Measurements from ENCODE around the gene PFN1. TPM values are rescaled to one million over a fixed set of nuclear protein-coding genes. Genes with fewer than 3 reads are reported as not detected.
A peak's percentile ranks its signal among the peaks of the same experiment; 100 is the strongest.

Gene PFN1
- total RNA-seq, 2 donors from 2014 or later = 880 to 935 TPM

DNA sequence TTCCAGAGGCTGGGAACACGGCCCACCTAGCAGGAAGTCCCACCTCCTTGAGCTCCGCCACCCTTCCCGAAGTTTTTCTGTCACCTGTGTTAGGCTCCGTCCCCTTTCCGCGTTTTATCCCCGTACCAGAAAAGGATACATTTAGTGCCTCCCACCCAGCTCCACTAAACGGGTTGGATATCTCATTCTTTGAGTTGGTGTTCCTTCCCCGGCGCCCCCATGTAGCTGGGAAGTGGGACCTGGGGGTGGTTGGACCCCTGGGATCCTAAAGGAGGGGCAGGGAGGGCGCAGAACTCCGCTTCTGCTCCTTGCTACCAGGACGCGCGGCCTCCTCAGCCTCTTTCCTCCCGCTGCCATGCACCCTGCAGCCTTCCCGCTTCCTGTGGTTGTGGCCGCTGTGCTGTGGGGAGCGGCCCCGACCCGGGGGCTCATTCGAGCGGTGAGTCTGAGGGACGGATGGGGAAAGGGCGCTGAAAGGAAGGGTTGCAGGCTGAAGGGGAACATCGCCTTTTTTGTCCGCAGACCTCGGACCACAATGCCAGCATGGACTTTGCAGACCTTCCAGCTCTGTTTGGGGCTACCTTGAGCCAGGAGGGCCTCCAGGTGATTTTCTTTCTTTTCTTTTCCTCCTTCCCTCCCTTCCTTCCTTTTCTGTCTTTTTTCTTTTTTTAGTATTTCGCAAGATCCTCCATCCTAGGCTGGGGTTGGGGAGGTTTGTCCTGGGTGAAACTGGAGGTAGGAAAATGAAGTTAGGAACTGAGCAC lies 7.6 kb downstream of the PFN1 start:
- Mint-ChIP-seq H3K27ac (peak overlapping the region; percentile 99), H3K9me3 (no peaks in the 10 kb centered on the region), H3K4me1 (peaks cover 31% of the 10 kb centered on the region), H3K4me3 (peak overlapping the region; percentile 94), H3K36me3 (ENCODE audit: low read depth) (peaks cover 52% of the 10 kb centered on the region), H3K27me3 (ENCODE audit: insufficient read depth) (no peaks in the 10 kb centered on the region)
- peak overlapping the region; percentile 96 for H3K27ac ChIP-seq (ENCODE audit: low read depth, low read length)
- no peaks in the 10 kb centered on the region for H3K9me3 ChIP-seq (ENCODE audit: control insufficient read depth, low read length)
- WGBS, 2 experiments (ENCODE audit: insufficient coverage in 1 of 2, insufficient read length in 1 of 2) = 2 to 3% methylated on average over 11 to 29 of the region's 29 CpGs
- TF ChIP-seq, protein P1, sequence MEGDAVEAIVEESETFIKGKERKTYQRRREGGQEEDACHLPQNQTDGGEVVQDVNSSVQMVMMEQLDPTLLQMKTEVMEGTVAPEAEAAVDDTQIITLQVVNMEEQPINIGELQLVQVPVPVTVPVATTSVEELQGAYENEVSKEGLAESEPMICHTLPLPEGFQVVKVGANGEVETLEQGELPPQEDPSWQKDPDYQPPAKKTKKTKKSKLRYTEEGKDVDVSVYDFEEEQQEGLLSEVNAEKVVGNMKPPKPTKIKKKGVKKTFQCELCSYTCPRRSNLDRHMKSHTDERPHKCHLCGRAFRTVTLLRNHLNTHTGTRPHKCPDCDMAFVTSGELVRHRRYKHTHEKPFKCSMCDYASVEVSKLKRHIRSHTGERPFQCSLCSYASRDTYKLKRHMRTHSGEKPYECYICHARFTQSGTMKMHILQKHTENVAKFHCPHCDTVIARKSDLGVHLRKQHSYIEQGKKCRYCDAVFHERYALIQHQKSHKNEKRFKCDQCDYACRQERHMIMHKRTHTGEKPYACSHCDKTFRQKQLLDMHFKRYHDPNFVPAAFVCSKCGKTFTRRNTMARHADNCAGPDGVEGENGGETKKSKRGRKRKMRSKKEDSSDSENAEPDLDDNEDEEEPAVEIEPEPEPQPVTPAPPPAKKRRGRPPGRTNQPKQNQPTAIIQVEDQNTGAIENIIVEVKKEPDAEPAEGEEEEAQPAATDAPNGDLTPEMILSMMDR (conservative IDR thresholded peaks at IDR 0.05) = no peak
- peak overlapping the region; percentile 98 for H3K4me3 ChIP-seq (ENCODE audit: low read length)
- peak overlapping the region; percentile 84 for H3K9ac ChIP-seq (ENCODE audit: extremely low read depth, low read length, poor library complexity, severe bottlenecking)
- peaks cover 16% of the 10 kb centered on the region for H3K4me1 ChIP-seq (ENCODE audit: control insufficient read depth, insufficient read depth, low read length)
- H3K36me3 ChIP-seq (ENCODE audit: control insufficient read depth, insufficient read depth, low read length) = peaks cover 54% of the 10 kb centered on the region
- no peak for DNase-seq
- no peaks in the 10 kb centered on the region for H3K27me3 ChIP-seq (ENCODE audit: control insufficient read depth, insufficient read depth, low read length, poor library complexity, severe bottlenecking)

DNA sequence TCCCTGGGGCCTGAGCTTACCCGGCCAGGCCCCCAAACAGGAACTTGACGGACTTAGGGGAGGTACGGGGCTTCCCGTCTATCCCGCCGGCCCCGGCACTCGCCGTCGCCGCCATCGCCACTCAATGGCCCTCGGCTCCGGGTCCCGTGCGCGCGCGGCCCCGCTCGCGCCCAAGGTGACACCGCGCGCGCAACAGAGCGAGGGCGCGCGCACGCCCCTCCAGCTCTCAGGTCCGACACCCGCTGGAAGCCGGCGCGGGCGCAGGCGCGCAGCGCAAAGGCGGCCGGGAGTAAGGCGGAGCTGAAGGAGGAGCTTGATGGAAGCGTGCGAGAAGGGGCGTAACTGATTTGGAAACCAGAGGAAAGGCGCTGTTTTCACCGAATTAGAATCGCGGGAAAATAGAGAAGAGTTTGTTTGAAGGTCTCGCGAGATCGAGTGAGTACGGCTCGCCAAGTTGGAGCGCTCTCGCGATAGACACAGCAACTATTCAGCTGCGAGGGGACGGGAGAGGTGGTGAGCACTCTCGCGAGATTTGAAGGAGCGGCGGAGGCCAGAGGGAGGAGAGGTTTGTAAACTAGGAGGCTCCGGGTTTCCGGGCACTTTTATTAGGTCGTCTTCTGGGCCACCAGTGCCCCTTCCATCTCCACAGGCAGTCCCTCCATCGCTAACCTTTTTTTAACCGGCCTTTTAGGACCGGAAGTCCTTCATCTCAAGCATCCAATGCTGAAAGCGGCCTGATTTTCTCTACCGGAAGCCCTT lies 8.4 kb downstream of the PFN1 start, which contains the start of the genes RNF167 and SLC25A11:
Gene RNF167, plus strand, starts transcription at position 473 of the 759 bp plus-strand sequence. CDS start 642 bp downstream, outside the sequence.
Gene SLC25A11, minus strand, starts transcription at position 251 of the 759 bp plus-strand sequence. Its CDS starts 136 bp downstream, at position 115.
- peak within 1 kb of the TSS; percentile 94 for H3K4me3 Mint-ChIP-seq
- TF ChIP-seq, protein P1 (conservative IDR thresholded peaks at IDR 0.05) = no peak
- peak within 1 kb of the TSS; percentile 84 for H3K9ac ChIP-seq (ENCODE audit: extremely low read depth, low read length, poor library complexity, severe bottlenecking)
- H3K4me1 Mint-ChIP-seq = peaks cover 24% of the 10 kb centered on the region
- peaks cover 48% of the 10 kb centered on the region for H3K36me3 ChIP-seq (ENCODE audit: control insufficient read depth, insufficient read depth, low read length)
- peak; percentile 99 for DNase-seq
- peaks cover 45% of the 10 kb centered on the region for H3K36me3 Mint-ChIP-seq (ENCODE audit: low read depth)
- 0% methylated on average over 51 to 72 of the region's 72 CpGs for WGBS, 2 experiments (ENCODE audit: insufficient coverage in 1 of 2, insufficient read length in 1 of 2)
- no peaks in the 10 kb centered on the region for H3K9me3 ChIP-seq (ENCODE audit: control insufficient read depth, low read length)
- H3K27ac ChIP-seq (ENCODE audit: low read depth, low read length) = peak within 1 kb of the TSS; percentile 96
- H3K9me3 Mint-ChIP-seq = no peaks in the 10 kb centered on the region
- no peaks in the 10 kb centered on the region for H3K27me3 ChIP-seq (ENCODE audit: control insufficient read depth, insufficient read depth, low read length, poor library complexity, severe bottlenecking)
- no peaks in the 10 kb centered on the region for H3K27me3 Mint-ChIP-seq (ENCODE audit: insufficient read depth)
- peak within 1 kb of the TSS; percentile 99 for H3K27ac Mint-ChIP-seq
- H3K4me1 ChIP-seq (ENCODE audit: control insufficient read depth, insufficient read depth, low read length) = peaks cover 9% of the 10 kb centered on the region
- H3K4me3 ChIP-seq (ENCODE audit: low read length) = peak within 1 kb of the TSS; percentile 98

DNA sequence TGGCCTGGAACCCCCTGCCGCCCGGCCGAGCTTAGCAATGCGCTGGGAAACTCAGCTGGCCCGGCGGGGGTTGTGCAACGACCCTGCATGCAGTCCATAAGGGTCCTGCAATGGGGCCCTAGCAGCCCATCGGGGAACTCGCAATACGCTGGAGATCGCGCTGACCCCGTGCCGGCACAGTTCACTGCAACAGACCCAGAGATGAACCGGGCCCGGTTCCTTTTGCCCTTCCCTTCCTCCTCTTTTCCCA lies 8.9 kb downstream of the PFN1 start:
- Mint-ChIP-seq H3K27me3 (ENCODE audit: insufficient read depth) (no peaks in the 10 kb centered on the region), H3K9me3 (no peaks in the 10 kb centered on the region), H3K4me3 (peak overlapping the region; percentile 94), H3K27ac (peak overlapping the region; percentile 99), H3K4me1 (peaks cover 25% of the 10 kb centered on the region), H3K36me3 (ENCODE audit: low read depth) (peaks cover 40% of the 10 kb centered on the region)
- no peaks in the 10 kb centered on the region for H3K9me3 ChIP-seq (ENCODE audit: control insufficient read depth, low read length)
- H3K4me3 ChIP-seq (ENCODE audit: low read length) = peak overlapping the region; percentile 98
- TF ChIP-seq, protein P1 (conservative IDR thresholded peaks at IDR 0.05) = no peak
- H3K9ac ChIP-seq (ENCODE audit: extremely low read depth, low read length, poor library complexity, severe bottlenecking) = peak overlapping the region; percentile 84
- 0% methylated on average over 11 to 16 of the region's 16 CpGs for WGBS, 2 experiments (ENCODE audit: insufficient coverage in 1 of 2, insufficient read length in 1 of 2)
- peaks cover 6% of the 10 kb centered on the region for H3K4me1 ChIP-seq (ENCODE audit: control insufficient read depth, insufficient read depth, low read length)
- DNase-seq = no peak
- no peaks in the 10 kb centered on the region for H3K27me3 ChIP-seq (ENCODE audit: control insufficient read depth, insufficient read depth, low read length, poor library complexity, severe bottlenecking)
- peak overlapping the region; percentile 96 for H3K27ac ChIP-seq (ENCODE audit: low read depth, low read length)
- H3K36me3 ChIP-seq (ENCODE audit: control insufficient read depth, insufficient read depth, low read length) = peaks cover 43% of the 10 kb centered on the region
